ENCODE results near the gene TMEM101. TPM values are rescaled to one million over a fixed set of nuclear protein-coding genes. Genes with fewer than 3 reads are reported as not detected.
"Not testable (repeated sequence)": the region's sequence is repeated elsewhere in the genome, so short reads cannot be mapped to it uniquely, and the experiment has no call there.

TMEM101 gene
- total and polyA plus RNA-seq, 2 donors = 23.8 to 28.7 TPM

DNA sequence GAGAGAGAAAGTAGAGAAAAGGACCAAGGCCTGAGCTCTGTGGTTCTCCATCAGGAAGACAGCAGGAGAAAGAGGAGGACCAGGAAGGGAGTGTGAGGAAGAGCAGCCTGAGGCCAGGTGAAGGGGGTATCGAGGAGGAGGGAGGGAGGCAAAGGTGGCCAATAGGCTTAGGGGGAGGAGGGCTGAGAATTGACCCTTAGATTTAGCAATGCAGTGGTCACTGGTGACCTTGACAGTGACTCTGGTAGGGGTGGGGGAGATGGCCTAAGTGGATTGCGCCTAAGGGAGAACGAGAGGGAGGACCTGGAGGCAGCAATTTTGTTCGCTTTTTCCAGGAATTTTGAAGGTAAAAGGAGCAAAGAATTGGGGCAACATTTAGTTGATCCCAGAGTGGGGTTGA, 15.7 kb downstream of the TMEM101 start:
- H3K27ac ChIP-seq (ENCODE audit: low read depth in 1 of 2, low read length in 1 of 2) = no peak overlapping the region
- no peaks in the 10 kb centered on the region for H3K36me3 ChIP-seq (ENCODE audit: control insufficient read depth in 2 of 2, insufficient read depth in 2 of 2, low read length in 1 of 2)
- 96% methylated on average over 4 of the region's 4 CpGs for WGBS
- DNase-seq (ENCODE audit: low read depth in 6 of 9, low spot score in 9 of 9) = no peak
- H3K27me3 ChIP-seq (ENCODE audit: control insufficient read depth in 2 of 2, insufficient read depth in 1 of 2, low read length in 1 of 2) = peaks cover 34 to 87% of the 10 kb centered on the region in 2 donors
- no peak overlapping the region for H3K4me3 ChIP-seq (ENCODE audit: low read length in 2 of 2)
- H3K4me1 ChIP-seq (ENCODE audit: control insufficient read depth in 2 of 2, insufficient read depth in 2 of 2, low read length in 2 of 2) = peaks cover 0 to 8% of the 10 kb centered on the region in 2 donors
- H3K9me3 ChIP-seq (ENCODE audit: control insufficient read depth in 2 of 2, insufficient read depth in 1 of 2, low read length in 1 of 2) = peaks cover 0 to 1% of the 10 kb centered on the region in 2 donors

DNA sequence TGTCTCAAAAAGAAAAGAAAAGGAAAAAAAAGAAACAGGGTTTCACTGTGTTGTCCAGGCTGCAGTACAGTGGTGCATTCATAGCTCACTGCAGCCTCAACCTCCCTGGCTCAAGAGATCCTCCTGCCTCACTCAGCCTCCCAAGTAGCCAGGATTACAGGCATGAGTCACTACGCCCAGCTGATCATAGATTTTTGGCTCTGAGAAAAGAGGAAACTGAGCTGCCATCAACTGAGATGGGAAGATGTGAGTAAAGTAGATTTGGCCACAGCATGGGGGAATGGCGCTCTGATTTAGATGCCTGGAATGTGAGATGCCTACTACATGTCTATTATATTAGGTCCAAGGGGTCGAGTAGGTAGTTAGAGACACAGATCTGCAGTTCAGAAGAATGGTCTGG, 16.2 kb downstream of the TMEM101 start:
- DNase-seq (ENCODE audit: low read depth in 6 of 9, low spot score in 9 of 9) = no peak
- WGBS = 85% methylated on average over 3 of the region's 3 CpGs
- Histone ChIP-seq H3K27me3 (ENCODE audit: control insufficient read depth in 2 of 2, insufficient read depth in 1 of 2, low read length in 1 of 2) (peaks cover 32 to 87% of the 10 kb centered on the region in 2 donors), H3K4me3 (ENCODE audit: low read length in 2 of 2) (no peak overlapping the region), H3K27ac (ENCODE audit: low read depth in 1 of 2, low read length in 1 of 2) (no peak overlapping the region), H3K4me1 (ENCODE audit: control insufficient read depth in 2 of 2, insufficient read depth in 2 of 2, low read length in 2 of 2) (peaks cover 0 to 8% of the 10 kb centered on the region in 2 donors), H3K9me3 (ENCODE audit: control insufficient read depth in 2 of 2, insufficient read depth in 1 of 2, low read length in 1 of 2) (peaks cover 0 to 1% of the 10 kb centered on the region in 2 donors), H3K36me3 (ENCODE audit: control insufficient read depth in 2 of 2, insufficient read depth in 2 of 2, low read length in 1 of 2) (no peaks in the 10 kb centered on the region)

DNA sequence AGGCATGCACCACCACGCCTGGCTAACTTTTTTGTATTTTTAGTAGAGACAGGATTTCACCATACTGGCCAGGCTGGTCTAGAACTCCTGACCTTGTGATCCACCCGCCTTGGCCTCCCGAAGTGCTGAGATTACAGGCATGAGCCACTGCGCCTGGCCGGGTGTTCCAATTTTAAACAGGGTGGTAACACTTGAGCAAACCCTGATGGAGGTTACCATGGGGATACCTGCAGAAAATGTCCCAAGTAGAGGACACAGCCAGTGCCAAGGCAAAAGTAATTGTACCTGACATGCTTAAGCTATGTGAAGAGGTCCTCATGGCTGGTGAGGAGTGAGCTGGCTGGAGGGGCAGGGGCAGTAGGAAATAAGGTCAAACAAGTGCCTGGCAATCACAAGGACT, 17.6 kb downstream of the TMEM101 start:
- H3K27me3 ChIP-seq (ENCODE audit: control insufficient read depth in 2 of 2, insufficient read depth in 1 of 2, low read length in 1 of 2) = peaks cover 22 to 84% of the 10 kb centered on the region in 2 donors
- H3K4me3 ChIP-seq (ENCODE audit: low read length in 2 of 2); H3K36me3 ChIP-seq (ENCODE audit: control insufficient read depth in 2 of 2, insufficient read depth in 2 of 2, low read length in 1 of 2); H3K4me1 ChIP-seq (ENCODE audit: control insufficient read depth in 2 of 2, insufficient read depth in 2 of 2, low read length in 2 of 2); H3K9me3 ChIP-seq (ENCODE audit: control insufficient read depth in 2 of 2, insufficient read depth in 1 of 2, low read length in 1 of 2); H3K27ac ChIP-seq (ENCODE audit: low read depth in 1 of 2, low read length in 1 of 2); DNase-seq (ENCODE audit: low read depth in 6 of 9, low spot score in 9 of 9): not testable (repeated sequence)
- 94% methylated on average over 5 of the region's 5 CpGs for WGBS

DNA sequence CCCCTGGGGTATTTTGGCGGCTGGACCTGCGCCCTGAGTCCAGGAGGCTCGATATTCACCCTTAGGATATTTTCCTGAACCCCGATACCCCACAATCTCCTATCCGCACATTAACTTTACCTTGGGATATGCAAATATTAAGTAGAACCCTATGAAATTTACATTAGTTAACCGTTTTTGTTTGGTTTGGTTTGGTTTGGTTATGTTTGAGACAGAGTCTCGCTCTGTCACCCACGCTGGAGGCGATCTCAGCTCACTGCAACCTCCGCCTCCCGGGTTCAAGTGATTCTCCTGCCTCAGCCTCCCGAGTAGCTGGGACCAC, 19.7 kb downstream of the TMEM101 start:
- Histone ChIP-seq H3K9me3 (ENCODE audit: control insufficient read depth in 2 of 2, insufficient read depth in 1 of 2, low read length in 1 of 2) (peaks cover 0 to 1% of the 10 kb centered on the region in 2 donors), H3K27ac (ENCODE audit: low read depth in 1 of 2, low read length in 1 of 2) (no peak overlapping the region), H3K4me3 (ENCODE audit: low read length in 2 of 2) (no peak overlapping the region), H3K36me3 (ENCODE audit: control insufficient read depth in 2 of 2, insufficient read depth in 2 of 2, low read length in 1 of 2) (no peaks in the 10 kb centered on the region), H3K4me1 (ENCODE audit: control insufficient read depth in 2 of 2, insufficient read depth in 2 of 2, low read length in 2 of 2) (peaks cover 0 to 8% of the 10 kb centered on the region in 2 donors), H3K27me3 (ENCODE audit: control insufficient read depth in 2 of 2, insufficient read depth in 1 of 2, low read length in 1 of 2) (peaks cover 19 to 70% of the 10 kb centered on the region in 2 donors)
- DNase-seq (ENCODE audit: low read depth in 6 of 9, low spot score in 9 of 9) = no peak
- WGBS = 30% methylated on average over 12 of the region's 12 CpGs

DNA sequence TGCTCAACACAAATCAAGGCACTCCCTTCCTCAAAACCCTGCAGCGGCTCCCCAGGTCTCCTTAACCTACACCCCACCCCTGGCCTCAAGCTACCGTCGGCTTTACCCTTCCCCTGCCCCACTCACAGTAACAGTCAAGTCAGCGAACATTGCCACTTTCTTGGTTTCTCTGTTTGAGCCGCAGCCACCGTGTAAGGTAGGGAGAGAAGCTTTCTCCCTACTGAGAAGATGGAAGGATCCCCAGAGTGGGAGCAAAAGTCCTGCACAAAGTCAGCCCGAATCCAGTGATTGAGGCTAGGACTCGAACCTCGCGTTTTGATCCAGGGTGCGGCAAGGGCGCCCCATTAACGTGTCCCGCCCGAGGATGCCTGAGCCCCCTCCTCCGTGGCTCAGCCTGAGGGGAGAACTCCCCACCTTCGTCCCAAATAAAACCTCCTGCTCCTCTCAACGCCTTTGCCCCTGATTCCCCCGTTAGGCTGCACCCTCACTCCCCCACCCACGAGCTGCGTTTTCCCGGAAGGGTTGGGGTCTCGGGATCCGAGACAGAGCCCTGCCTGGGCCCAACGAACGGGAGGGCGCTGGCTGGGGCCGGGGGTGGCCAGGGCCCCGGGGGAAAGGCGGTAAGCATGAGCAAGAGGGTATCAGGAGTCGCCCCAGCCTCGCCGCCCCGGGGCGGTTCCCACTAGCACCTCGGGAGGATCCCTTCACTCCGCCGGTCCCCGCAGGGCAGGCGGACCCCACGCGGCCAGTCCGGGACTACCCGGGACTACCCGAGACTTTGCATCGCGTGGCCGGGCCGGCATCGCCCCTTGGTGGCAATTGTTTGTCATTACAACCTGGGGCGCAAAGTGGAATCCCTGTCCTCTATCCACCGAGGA, 20.3 kb downstream of the TMEM101 start:
- Histone ChIP-seq H3K9me3 (ENCODE audit: control insufficient read depth in 2 of 2, insufficient read depth in 1 of 2, low read length in 1 of 2) (peaks cover 0 to 1% of the 10 kb centered on the region in 2 donors), H3K36me3 (ENCODE audit: control insufficient read depth in 2 of 2, insufficient read depth in 2 of 2, low read length in 1 of 2) (no peaks in the 10 kb centered on the region), H3K27ac (ENCODE audit: low read depth in 1 of 2, low read length in 1 of 2) (no peak overlapping the region), H3K27me3 (ENCODE audit: control insufficient read depth in 2 of 2, insufficient read depth in 1 of 2, low read length in 1 of 2) (peaks cover 19 to 65% of the 10 kb centered on the region in 2 donors), H3K4me3 (ENCODE audit: low read length in 2 of 2) (no peak overlapping the region), H3K4me1 (ENCODE audit: control insufficient read depth in 2 of 2, insufficient read depth in 2 of 2, low read length in 2 of 2) (peaks cover 0 to 8% of the 10 kb centered on the region in 2 donors)
- 14% methylated on average over 52 of the region's 52 CpGs for WGBS
- peak in 1 of 9 donors; percentile 32 for DNase-seq (ENCODE audit: low read depth in 6 of 9, low spot score in 9 of 9)

DNA sequence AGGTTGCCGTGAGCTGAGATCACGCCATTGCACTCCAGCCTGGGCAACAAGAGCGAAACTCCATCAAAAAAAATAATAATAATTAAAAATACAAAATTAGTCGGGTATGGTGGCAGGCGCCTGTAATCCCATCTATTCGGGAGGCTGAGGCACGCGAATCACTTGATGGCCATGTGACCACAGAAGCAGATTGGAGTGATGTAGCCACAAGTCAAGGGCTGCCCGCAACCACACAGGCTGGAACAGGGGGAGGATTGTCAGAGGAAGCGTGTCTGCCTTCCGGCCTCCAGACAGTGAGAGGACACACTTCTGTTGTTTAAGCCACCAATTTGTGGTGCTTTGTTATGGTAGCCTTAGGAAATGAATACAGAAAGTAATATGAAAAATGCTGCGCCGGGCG, 22.1 kb downstream of the TMEM101 start:
- H3K27ac ChIP-seq (ENCODE audit: low read depth in 1 of 2, low read length in 1 of 2) = no peak overlapping the region
- no peak for DNase-seq (ENCODE audit: low read depth in 6 of 9, low spot score in 9 of 9)
- H3K9me3 ChIP-seq (ENCODE audit: control insufficient read depth in 2 of 2, insufficient read depth in 1 of 2, low read length in 1 of 2) = peaks cover 0 to 1% of the 10 kb centered on the region in 2 donors
- H3K36me3 ChIP-seq (ENCODE audit: control insufficient read depth in 2 of 2, insufficient read depth in 2 of 2, low read length in 1 of 2) = no peaks in the 10 kb centered on the region
- 97% methylated on average over 14 of the region's 14 CpGs for WGBS
- H3K4me1 ChIP-seq (ENCODE audit: control insufficient read depth in 2 of 2, insufficient read depth in 2 of 2, low read length in 2 of 2) = peaks cover 0 to 8% of the 10 kb centered on the region in 2 donors
- no peak overlapping the region for H3K4me3 ChIP-seq (ENCODE audit: low read length in 2 of 2)
- peaks cover 19 to 58% of the 10 kb centered on the region in 2 donors for H3K27me3 ChIP-seq (ENCODE audit: control insufficient read depth in 2 of 2, insufficient read depth in 1 of 2, low read length in 1 of 2)

DNA sequence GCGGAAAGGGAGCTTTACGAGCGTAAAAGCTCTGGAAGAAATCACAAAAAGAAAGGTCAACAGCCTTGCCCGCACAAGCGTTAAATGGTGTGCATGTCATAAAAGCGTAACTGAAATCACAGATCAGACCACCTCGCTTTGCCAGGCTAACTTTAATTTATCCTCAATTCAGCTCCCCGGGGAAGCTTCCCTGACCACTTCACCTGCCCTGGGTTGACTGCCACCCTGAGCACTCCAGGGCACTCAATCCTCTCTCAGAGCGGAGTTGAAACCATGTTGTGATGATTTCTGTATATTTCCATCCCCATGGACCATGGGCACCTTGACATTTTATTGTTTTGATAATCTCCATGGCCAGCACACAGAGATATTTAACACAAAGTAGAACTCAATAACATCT, 26.5 kb downstream of the TMEM101 start:
- H3K4me1 ChIP-seq (ENCODE audit: control insufficient read depth in 2 of 2, insufficient read depth in 2 of 2, low read length in 2 of 2) = peaks cover 0 to 4% of the 10 kb centered on the region in 2 donors
- no peak overlapping the region for H3K27ac ChIP-seq (ENCODE audit: low read depth in 1 of 2, low read length in 1 of 2)
- peaks cover 17 to 66% of the 10 kb centered on the region in 2 donors for H3K27me3 ChIP-seq (ENCODE audit: control insufficient read depth in 2 of 2, insufficient read depth in 1 of 2, low read length in 1 of 2)
- no peaks in the 10 kb centered on the region for H3K36me3 ChIP-seq (ENCODE audit: control insufficient read depth in 2 of 2, insufficient read depth in 2 of 2, low read length in 1 of 2)
- no peak overlapping the region for H3K4me3 ChIP-seq (ENCODE audit: low read length in 2 of 2)
- no peak for DNase-seq (ENCODE audit: low read depth in 6 of 9, low spot score in 9 of 9)
- WGBS = 96% methylated on average over 9 of the region's 9 CpGs
- no peaks in the 10 kb centered on the region for H3K9me3 ChIP-seq (ENCODE audit: control insufficient read depth in 2 of 2, insufficient read depth in 1 of 2, low read length in 1 of 2)

DNA sequence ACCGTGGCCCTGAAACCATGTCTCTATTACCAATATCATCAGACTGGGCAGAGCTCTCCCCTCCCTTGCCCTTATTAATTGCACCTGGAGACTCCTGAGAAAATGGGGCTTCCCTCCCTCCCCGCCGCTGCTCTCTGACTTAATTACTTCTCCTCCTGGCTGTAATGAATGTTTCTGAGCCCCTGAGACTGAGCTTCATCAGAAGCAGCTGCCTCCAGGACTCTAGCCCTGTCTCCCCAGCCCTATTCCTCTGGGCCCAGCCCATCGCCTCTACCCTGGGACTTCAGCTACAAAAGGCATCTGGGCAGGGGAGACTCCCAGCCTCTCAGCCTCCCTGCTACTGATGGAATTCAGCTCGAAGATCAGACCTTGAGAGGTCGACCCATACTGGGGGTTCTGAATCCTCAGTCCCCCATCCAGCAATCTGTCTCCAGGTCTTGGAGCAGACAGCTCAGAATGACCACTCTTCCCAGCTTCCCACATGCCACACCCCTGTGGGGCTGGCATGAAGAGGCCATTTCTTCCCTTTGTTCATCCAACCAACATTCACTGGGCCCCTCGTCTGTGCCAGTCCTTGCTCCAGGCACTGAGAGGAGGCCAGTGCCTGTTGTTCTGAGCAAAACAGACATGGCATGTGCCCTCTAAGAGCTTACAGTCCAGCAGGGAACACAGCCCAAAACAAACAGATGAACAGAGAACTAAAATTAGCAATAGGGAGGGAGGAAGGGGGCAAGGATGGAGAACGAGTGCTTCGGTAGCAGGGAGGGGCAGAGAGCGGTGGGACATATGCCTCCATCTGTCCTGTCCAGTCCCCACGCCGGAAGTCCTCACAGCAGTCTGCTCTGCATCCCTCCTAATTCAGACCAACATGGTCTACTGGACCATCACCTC, 27.4 kb downstream of the TMEM101 start:
- 83% methylated on average over 12 of the region's 12 CpGs for WGBS
- Histone ChIP-seq H3K27ac (ENCODE audit: low read depth in 1 of 2, low read length in 1 of 2) (no peak overlapping the region), H3K27me3 (ENCODE audit: control insufficient read depth in 2 of 2, insufficient read depth in 1 of 2, low read length in 1 of 2) (peaks cover 24 to 67% of the 10 kb centered on the region in 2 donors), H3K9me3 (ENCODE audit: control insufficient read depth in 2 of 2, insufficient read depth in 1 of 2, low read length in 1 of 2) (no peaks in the 10 kb centered on the region), H3K36me3 (ENCODE audit: control insufficient read depth in 2 of 2, insufficient read depth in 2 of 2, low read length in 1 of 2) (no peaks in the 10 kb centered on the region), H3K4me1 (ENCODE audit: control insufficient read depth in 2 of 2, insufficient read depth in 2 of 2, low read length in 2 of 2) (peaks cover 0 to 4% of the 10 kb centered on the region in 2 donors), H3K4me3 (ENCODE audit: low read length in 2 of 2) (no peak overlapping the region)
- DNase-seq (ENCODE audit: low read depth in 6 of 9, low spot score in 9 of 9) = no peak
